GM13977 (cell line): ENCODE results near the gene INPP4A.

Source experiments
- DNase-seq: peaks from one replicate; pipeline ENCODE4 v3.0.0; 2012; ENCODE audit warnings: low spot score
- in situ Hi-C: fragments of 300-500 bp; cut with MboI; formaldehyde crosslinking; loops from one replicate; pipeline ENCODE4 v1.12.0; 2022; ENCODE audit warnings: low sequenced_read_pairs, low pct_unique_long_range_greater_than_20kb, mixed read lengths, inconsistent platforms; ENCODE audit not compliant: unreplicated experiment
- TF ChIP-seq, protein P1 (sequence below): IDR thresholded peaks from 2 replicates; pipeline ENCODE4 v1.5.1; 2012; ENCODE audit warnings: mild to moderate bottlenecking, control low read depth; ENCODE audit not compliant: insufficient read depth; ENCODE audit errors: extremely low read depth, missing control alignments

The INPP4A gene

DNA sequence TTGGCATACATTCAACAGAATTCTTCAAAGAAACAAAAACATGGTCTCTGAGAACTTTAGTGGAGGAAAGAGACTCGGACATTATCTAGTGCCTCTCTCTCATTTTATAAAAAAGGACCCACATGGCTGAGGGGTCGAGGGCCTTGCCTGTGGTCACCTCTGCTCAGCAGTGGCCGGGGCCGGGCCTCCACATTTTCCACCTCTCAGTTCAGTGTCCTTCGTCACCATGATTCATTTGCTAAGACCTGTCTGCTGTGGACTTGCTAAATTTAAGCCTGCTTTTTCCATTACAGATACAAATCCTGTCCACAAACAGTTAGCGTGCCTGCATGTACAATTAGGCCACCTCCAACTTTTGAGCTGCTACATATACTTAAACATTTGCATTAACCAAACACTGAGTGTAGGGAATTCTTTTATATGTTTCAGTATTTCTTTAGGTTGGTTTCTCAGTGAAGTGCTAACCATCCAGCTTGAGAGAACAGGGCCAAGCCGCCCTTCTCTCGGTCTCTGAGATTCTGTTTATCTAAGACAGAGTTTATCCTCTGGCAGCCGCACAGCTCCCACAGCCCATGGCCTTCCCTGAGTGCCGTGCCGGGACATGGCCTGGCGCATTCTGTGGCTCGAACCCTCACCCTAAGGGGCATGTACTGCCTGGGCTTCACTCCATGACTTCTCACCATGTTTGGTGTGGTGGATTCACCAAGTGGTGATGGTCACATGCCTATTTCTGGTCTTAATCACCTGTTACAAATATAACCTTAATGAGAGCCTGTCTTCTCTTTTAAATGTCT, 117.4 kb downstream of the INPP4A start:
- TF ChIP-seq, protein P1, sequence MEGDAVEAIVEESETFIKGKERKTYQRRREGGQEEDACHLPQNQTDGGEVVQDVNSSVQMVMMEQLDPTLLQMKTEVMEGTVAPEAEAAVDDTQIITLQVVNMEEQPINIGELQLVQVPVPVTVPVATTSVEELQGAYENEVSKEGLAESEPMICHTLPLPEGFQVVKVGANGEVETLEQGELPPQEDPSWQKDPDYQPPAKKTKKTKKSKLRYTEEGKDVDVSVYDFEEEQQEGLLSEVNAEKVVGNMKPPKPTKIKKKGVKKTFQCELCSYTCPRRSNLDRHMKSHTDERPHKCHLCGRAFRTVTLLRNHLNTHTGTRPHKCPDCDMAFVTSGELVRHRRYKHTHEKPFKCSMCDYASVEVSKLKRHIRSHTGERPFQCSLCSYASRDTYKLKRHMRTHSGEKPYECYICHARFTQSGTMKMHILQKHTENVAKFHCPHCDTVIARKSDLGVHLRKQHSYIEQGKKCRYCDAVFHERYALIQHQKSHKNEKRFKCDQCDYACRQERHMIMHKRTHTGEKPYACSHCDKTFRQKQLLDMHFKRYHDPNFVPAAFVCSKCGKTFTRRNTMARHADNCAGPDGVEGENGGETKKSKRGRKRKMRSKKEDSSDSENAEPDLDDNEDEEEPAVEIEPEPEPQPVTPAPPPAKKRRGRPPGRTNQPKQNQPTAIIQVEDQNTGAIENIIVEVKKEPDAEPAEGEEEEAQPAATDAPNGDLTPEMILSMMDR = no peak
- in situ Hi-C loops = no loop called here
- no peak for DNase-seq

DNA sequence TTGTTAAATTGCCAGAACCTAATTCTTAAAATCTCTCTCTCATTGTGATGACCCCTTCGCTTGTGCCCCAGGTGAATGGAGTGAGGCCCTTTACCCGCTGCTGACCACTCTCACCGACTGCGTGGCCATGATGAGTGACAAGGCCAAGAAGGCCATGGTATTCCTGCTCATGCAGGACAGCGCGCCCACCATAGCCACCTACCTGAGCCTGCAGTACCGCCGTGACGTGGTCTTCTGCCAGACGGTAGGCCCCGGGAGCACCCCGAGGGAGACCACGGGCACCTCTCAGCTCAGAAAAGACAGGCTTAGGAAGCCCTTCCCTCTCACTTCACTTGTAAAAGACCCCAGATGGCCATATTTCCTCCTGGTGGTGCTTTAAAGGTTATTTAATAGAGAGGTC, 118.7 kb downstream of the INPP4A start:
- in situ Hi-C loops = no loop called here

DNA sequence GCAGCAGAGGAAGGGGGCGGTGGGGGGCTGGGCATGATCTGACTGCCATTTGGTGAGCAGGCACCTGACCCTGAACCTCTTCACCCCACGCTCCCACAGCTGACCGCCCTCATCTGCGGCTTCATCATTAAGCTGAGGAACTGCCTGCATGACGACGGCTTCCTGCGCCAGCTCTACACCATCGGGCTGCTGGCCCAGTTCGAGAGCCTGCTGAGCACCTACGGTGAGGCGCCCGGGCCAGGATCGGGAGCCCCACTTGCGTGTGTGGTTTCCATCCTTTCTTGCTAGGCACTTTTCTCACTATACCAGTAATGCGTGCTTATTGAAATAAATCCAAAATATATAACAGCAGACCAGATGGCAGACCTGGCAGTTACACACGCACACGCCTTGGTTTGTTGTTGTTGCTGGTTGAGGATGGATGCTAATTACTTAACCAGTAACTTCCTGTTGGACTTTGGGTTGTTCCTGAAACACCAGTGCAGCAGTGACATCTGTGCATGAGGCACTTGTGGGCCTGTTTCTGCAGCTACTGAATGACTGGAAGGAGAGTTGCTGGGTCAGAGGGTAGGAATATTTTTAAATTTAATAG, 120.0 kb downstream of the INPP4A start:
- in situ Hi-C loops = no loop called here
- DNase-seq = no peak
- TF ChIP-seq, protein P1 = no peak

More for the DNA sequence above, 118.7 kb downstream of the INPP4A start:
- TF ChIP-seq, protein P1 = no peak
- DNase-seq = no peak

- TF ChIP-seq, protein P1 = no peak
- in situ Hi-C loops = no loop called here
- DNase-seq = no peak
Observed at GRCh38 chr2:98565286-98565860, 120.7 kb downstream of the INPP4A start.

GRCh38 chr2:98565941-98566340, 121.3 kb downstream of the INPP4A start:
- DNase-seq = no peak
- in situ Hi-C loops = no loop called here
- TF ChIP-seq, protein P1 = no peak

- in situ Hi-C loops = no loop called here
- DNase-seq = no peak
- TF ChIP-seq, protein P1 = no peak
Observed at GRCh38 chr2:98568161-98568956, 123.7 kb downstream of the INPP4A start.
